ENCODE measurements around the gene GOLT1B. TPM values are rescaled to one million over a fixed set of nuclear protein-coding genes. Genes with fewer than 3 reads are reported as not detected.

The GOLT1B gene
- total and polyA plus RNA-seq, 2 of the 8 experiments (the other 6 are each of a cell fraction or from before 2014, with no cell fraction given): 18.3 to 38.3 TPM

DNA sequence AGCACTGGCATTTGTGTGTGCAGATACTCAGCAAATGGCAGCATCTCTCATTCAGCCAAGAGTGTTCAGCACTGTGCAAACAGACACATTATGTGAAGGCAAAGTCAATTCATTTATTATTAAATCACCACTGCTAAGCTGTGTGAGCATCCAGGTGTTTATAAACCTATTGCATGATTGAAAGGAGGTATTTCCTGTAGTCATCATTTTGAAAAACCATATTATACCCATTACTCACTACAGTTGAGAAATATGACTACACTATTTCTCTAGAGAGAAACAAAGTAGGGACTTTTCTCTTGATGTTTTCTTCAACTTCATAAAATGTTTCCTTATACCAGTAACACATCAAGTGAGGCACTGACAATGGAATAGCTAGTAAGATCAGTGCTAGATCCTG is 38.2 kb downstream of the GOLT1B start:
- no peak overlapping the region for H4K91ac ChIP-seq (replicated peaks; ENCODE audit: insufficient read length, low read length)
- no peaks in the 10 kb centered on the region for H3K9me3 ChIP-seq (ENCODE audit: insufficient read depth in 2 of 2, low read depth in 1 of 2, low read length in 1 of 2)
- no peak overlapping the region for H2BK15ac ChIP-seq (ENCODE audit: low read length)
- H3K27me3 ChIP-seq (replicated peaks in 1 of 4; ENCODE audit: control insufficient read depth in 3 of 4, extremely low read depth in 1 of 4, insufficient read depth in 3 of 4, low read length in 3 of 4): no peaks in the 10 kb centered on the region
- H2BK20ac ChIP-seq (ENCODE audit: low read length): no peak overlapping the region
- H3K4me3 ChIP-seq (ENCODE audit: extremely low read depth in 1 of 4, insufficient read depth in 2 of 4, low read depth in 3 of 4, low read length in 4 of 4): no peak overlapping the region
- H3K23me2 ChIP-seq (ENCODE audit: low read depth, low read length): no peaks in the 10 kb centered on the region; the same call in 1 of the 2 replicates
- H3K14ac ChIP-seq (ENCODE audit: insufficient read length): no peak overlapping the region
- H4K20me1 ChIP-seq (replicated peaks in 1 of 2; ENCODE audit: control insufficient read depth in 1 of 2, insufficient read depth in 2 of 2, low read length in 2 of 2): no peaks in the 10 kb centered on the region
- H4K5ac ChIP-seq (ENCODE audit: insufficient read length, low read depth, low read length): no peak overlapping the region
- H3K79me1 ChIP-seq (ENCODE audit: low read depth, low read length): no peaks in the 10 kb centered on the region; the same call in 1 of the 2 replicates
- no peaks in the 10 kb centered on the region for H3K36me3 ChIP-seq (ENCODE audit: control insufficient read depth in 2 of 4, insufficient read depth in 4 of 4, low read length in 3 of 4)
- no peak overlapping the region for H2BK5ac ChIP-seq (ENCODE audit: low read depth, low read length)
- H3K9ac ChIP-seq (replicated peaks in 1 of 4; ENCODE audit: extremely low read depth in 1 of 4, low read depth in 3 of 4, low read length in 3 of 4): no peak overlapping the region
- H3K4ac ChIP-seq (replicated peaks; ENCODE audit: insufficient read length, low read depth, low read length): no peak overlapping the region
- H3K79me2 ChIP-seq (ENCODE audit: control insufficient read depth in 1 of 2, insufficient read depth in 2 of 2, low read length in 2 of 2): no peaks in the 10 kb centered on the region
- no peak overlapping the region for H2BK12ac ChIP-seq (ENCODE audit: low read depth, low read length)
- POLR2A ChIA-PET (ENCODE audit: partially characterized antibody): no interaction called here
- no peak overlapping the region for H2AK5ac ChIP-seq (ENCODE audit: low read depth, low read length)
- no peak overlapping the region for H3K23ac ChIP-seq (ENCODE audit: insufficient read length)
- no peak for TF ChIP-seq SIN3A (conservative IDR thresholded peaks at IDR 0.05 in 1 of 2, IDR thresholded peaks at IDR 0.05 in 1 of 2; ENCODE audit: low read depth in 1 of 2, low read length in 2 of 2)
- H2BK120ac ChIP-seq (replicated peaks; ENCODE audit: low read depth, low read length): no peak overlapping the region
- H3K56ac ChIP-seq (replicated peaks; ENCODE audit: insufficient read length, low read depth, low read length): no peak overlapping the region
- FAIRE-seq (no peak), DNase-seq (ENCODE audit: low read depth in 1 of 2, low spot score in 2 of 2) (no peak)
- no peaks in the 10 kb centered on the region for H3K4me1 ChIP-seq (replicated peaks in 1 of 4; ENCODE audit: control insufficient read depth in 3 of 4, insufficient read depth in 4 of 4, low read length in 3 of 4)
- no peak overlapping the region for H3K27ac ChIP-seq (ENCODE audit: low read depth, low read length)
- H2AFZ ChIP-seq (ENCODE audit: low read length): no peak overlapping the region
- H4K8ac ChIP-seq (ENCODE audit: extremely low read depth, insufficient read depth, low read length): no peak overlapping the region
- CTCF ChIA-PET (ENCODE audit: partially characterized antibody): interaction anchor here (1.1 kb wide), 1 partner anchor 28 kb away, joined by 3 read pairs; no protein-coding TSS in a partner anchor
- H3K4me2 ChIP-seq (ENCODE audit: insufficient read depth in 1 of 2, low read depth in 2 of 2, low read length in 2 of 2): no peak overlapping the region
- no peak overlapping the region for H3K18ac ChIP-seq (ENCODE audit: extremely low read depth, low read length)

Data from H1 (cell line).